NCI-H128 (cell line): ENCODE measurements around the gene BORCS5.
"Not testable (repeated sequence)": the region's sequence is repeated elsewhere in the genome, so short reads cannot be mapped to it uniquely, and the experiment has no call there.

Experiments used
- DNase-seq: peaks from one replicate; lab custom pipeline; 2025; ENCODE audit not compliant: unreplicated experiment; lab: John Stamatoyannopoulos, UW

BORCS5 gene

GRCh38 chr12:12356896-12357718 lies at the start of gene BORCS5:
Gene BORCS5 (plus strand): TSS chr12:12357078. CDS start chr12:12357452, 374 bp downstream.
- peak; percentile 96 for DNase-seq

- not testable (repeated sequence) for DNase-seq
These were observed 46.2 kb upstream of the BORCS5 start for GRCh38 chr12:12310695-12311094.

GRCh38 chr12:12315838-12316237 lies 41.0 kb upstream of the BORCS5 start:
- no peak for DNase-seq

GRCh38 chr12:12319451-12320183 lies 37.3 kb upstream of the BORCS5 start:
- DNase-seq = no peak

- no peak for DNase-seq
These were observed 33.8 kb upstream of the BORCS5 start for GRCh38 chr12:12323118-12323517.

GRCh38 chr12:12323591-12323990 lies 33.3 kb upstream of the BORCS5 start:
- no peak for DNase-seq

- DNase-seq = no peak
These were observed 30.6 kb upstream of the BORCS5 start for GRCh38 chr12:12326262-12326661.

GRCh38 chr12:12327802-12328201 lies 29.1 kb upstream of the BORCS5 start:
- DNase-seq = no peak

GRCh38 chr12:12331244-12331771 lies 25.6 kb upstream of the BORCS5 start:
- no peak for DNase-seq

- no peak for DNase-seq
These were observed 25.0 kb upstream of the BORCS5 start for GRCh38 chr12:12331896-12332295.

GRCh38 chr12:12333407-12334366 lies 23.2 kb upstream of the BORCS5 start:
- DNase-seq = peak; percentile 86

- DNase-seq = peak; percentile 15
These were observed 22.4 kb upstream of the BORCS5 start for GRCh38 chr12:12334367-12335040.

- DNase-seq = no peak
These were observed 20.8 kb upstream of the BORCS5 start for GRCh38 chr12:12336049-12336411.

GRCh38 chr12:12336511-12336910 lies 20.4 kb upstream of the BORCS5 start:
- DNase-seq = no peak

- no peak for DNase-seq
These were observed 18.2 kb upstream of the BORCS5 start for GRCh38 chr12:12338527-12339168.

- peak; percentile 33 for DNase-seq
These were observed 6.9 kb upstream of the BORCS5 start, which contains the start of gene MANSC1 for GRCh38 chr12:12349711-12350665. Gene MANSC1 (minus strand): TSS chr12:12350242. CDS start chr12:12343314, 6,928 bp downstream.

- no peak for DNase-seq
These were observed 5.9 kb upstream of the BORCS5 start for GRCh38 chr12:12350868-12351463.
